AG10803 (cell line): ENCODE measurements around the gene KCTD3.

Experiments
- DNase-seq: peaks from one replicate; pipeline ENCODE4 v3.0.0; 2010; ENCODE audit warnings: low read depth
- H3K4me3 ChIP-seq: 2 replicates; pipeline ENCODE4 v1.5.1; 2011; ENCODE audit warnings: mild to moderate bottlenecking, low read length, control low read depth
- CTCF ChIP-seq: conservative IDR thresholded peaks from 2 replicates; pipeline ENCODE4 v1.5.1; 2011; ENCODE audit warnings: mild to moderate bottlenecking, low read length, control low read depth, inconsistent platforms

Gene KCTD3

DNA sequence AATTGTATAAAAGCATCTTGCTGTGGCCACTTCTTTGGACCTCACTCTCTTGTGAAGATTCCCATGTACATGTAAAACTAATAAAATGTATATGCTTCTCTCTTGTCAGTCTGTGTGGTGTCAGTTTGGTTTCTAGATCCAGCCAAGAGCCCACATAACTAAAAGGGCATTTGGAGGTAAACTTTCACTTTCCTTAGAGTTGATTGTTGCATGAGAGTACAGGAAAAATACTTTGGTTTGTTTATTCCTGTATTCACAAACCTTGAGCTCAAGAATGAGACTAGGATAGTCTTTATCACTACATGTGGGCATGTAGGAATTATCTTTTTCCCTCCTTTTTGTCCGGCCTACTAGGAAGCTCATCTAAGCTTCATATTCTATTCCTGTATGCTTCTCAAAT lies 50.9 kb downstream of the KCTD3 start:
- no peak for DNase-seq
- H3K4me3 ChIP-seq = no peak overlapping the region
- no peak for TF ChIP-seq CTCF

DNA sequence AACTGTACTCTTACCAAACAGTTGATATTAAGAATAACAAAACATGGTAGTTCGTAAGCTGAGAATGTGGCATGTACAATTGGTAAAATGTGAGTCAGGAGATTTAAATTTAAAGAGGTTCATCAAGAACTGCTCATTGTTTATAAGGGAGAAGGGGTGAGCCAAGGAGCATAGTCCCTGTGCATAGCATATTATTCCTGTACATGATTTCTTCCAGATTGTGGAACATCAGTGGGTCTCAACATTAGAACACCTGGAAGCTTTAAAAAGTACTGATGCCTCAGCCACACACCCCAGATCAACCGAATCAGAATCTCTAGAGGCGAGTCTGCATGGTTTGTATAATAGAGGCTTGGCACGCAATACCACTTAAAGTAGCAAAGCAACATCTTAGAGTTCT lies 56.1 kb downstream of the KCTD3 start:
- no peak for TF ChIP-seq CTCF
- H3K4me3 ChIP-seq = no peak overlapping the region
- no peak for DNase-seq

DNA sequence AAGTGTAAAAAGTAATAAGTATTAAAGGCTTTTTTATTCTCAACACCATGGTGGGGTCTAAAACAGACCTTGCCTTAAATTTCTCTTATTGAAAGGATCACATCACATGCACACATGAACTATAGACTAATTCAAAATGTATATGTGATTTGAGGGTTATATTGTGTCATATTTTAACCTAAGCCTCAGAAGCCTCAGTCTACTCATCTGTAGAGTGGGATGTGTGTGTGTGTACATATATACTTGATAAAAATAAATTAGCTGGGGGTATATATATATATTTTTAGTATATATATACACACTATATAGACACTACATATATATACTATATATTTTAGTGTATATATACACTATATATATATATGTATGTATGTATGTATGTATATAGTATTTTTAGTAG lies 58.8 kb downstream of the KCTD3 start:
- TF ChIP-seq CTCF = no peak
- no peak overlapping the region for H3K4me3 ChIP-seq
- DNase-seq = no peak

GRCh38 chr1:215631040-215631439 lies 63.9 kb downstream of the KCTD3 start:
- no peak for DNase-seq
- H3K4me3 ChIP-seq = no peak overlapping the region
- TF ChIP-seq CTCF = no peak

DNA sequence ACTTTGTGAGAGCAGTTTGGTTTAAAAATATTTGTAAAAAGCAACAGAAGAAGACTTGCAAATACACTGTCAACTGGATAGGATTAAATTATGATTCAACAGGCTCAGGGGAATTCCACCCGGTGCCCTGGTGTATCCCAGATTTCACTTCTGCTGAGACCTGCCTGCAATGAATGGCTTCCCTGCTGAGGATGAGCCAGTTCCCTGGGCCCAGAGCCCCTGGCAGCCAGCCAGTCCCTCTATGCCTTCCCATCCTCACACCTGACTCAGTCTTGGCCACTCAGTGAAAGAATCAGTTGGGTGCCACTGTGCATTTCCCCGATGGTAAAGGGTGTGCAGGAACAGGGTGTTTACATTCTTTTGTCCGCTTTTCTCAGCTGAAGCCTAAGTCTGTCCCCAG lies 64.4 kb downstream of the KCTD3 start:
- peak; percentile 15 for DNase-seq
- H3K4me3 ChIP-seq = no peak overlapping the region
- no peak for TF ChIP-seq CTCF

- no peak for TF ChIP-seq CTCF
- no peak for DNase-seq
- no peak overlapping the region for H3K4me3 ChIP-seq
Measured at GRCh38 chr1:215635827-215636226, 68.7 kb downstream of the KCTD3 start.

DNA sequence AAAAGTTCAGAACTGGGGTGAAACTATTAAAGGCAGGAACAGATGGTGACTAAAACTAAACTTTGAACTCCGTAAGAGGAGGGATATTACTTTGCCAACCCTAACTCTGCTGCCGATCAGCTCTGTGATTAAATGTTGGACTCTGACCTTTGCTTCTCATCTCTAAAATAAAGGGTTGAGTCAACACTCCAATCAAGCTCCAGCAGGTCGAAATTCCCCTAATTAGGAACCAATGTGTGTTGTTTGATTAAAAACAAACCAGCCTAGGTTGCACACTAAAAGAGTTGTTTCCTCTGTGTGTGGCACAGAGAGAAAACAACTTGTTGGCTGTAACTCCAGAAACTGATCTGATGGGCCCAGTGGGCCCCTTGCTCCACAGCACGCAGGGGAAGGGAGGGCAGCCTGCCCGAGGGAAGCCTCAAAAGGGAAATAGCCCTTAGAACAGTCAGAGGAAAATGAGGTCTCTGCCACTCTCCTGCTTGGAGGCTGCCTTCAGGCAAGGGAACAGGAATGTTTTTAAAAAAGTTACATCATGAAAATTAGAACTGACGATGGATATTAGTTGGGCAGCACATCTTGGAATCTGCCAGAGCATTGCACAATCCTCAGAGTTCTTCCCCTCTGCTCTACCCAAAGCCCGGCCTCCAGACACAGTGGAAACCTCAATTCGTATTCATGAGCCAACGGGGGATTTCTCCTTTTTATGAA lies 69.3 kb downstream of the KCTD3 start:
- H3K4me3 ChIP-seq = peak overlapping the region; percentile 46
- TF ChIP-seq CTCF = no peak
- DNase-seq = peak; percentile 87
